Pancreas (tissue), 10 donors: Measurements from ENCODE around the gene RNASEH2A. TPM values are rescaled to one million over a fixed set of nuclear protein-coding genes. Genes with fewer than 3 reads are reported as not detected.
"Not testable (repeated sequence)": the region's sequence is repeated elsewhere in the genome, so short reads cannot be mapped to it uniquely, and the experiment has no call there.

Experiments used
- ATAC-seq, 4 donors: fragments of 200-7000 bp; cut with Tn5 transposase; one replicate each; pipeline versions ENCODE4 v1.8.0 to v1.9.1; 2020; ENCODE audit warnings: mild to moderate bottlenecking in 4 of 4, moderate library complexity in 4 of 4
- DNase-seq, 6 donors: peaks; one replicate each; pipeline ENCODE4 v3.0.0-alpha.2; 2020
- FAIRE-seq: peaks from 2 replicates; lab custom pipeline; 2012; peaks lifted over from hg19 to GRCh38; lab: Jason Lieb, UNC
- H3K27ac ChIP-seq, 4 donors: fragments of 200-600 bp; sonication (generic); 1 replicate in 3 of 4; 2 replicates in 1 of 4; pipeline versions ENCODE4 v1.5.0 to v1.8.0; 2020
- H3K27me3 ChIP-seq, 4 donors: fragments of 200-600 bp; one replicate each; pipeline ENCODE4 v1.8.0; 2021
- H3K36me3 ChIP-seq, 3 donors: fragments of 200-600 bp; sonication (generic) in 1 of 3; one replicate each; pipeline versions ENCODE4 v1.5.0 to v1.8.0; 2020 to 2021
- H3K4me1 ChIP-seq, 3 donors: fragments of 200-600 bp; one replicate each; pipeline ENCODE4 v1.8.0; 2021
- H3K4me3 ChIP-seq, 4 donors: fragments of 200-600 bp; sonication (generic) in 2 of 4; one replicate each; pipeline versions ENCODE4 v1.5.0 to v1.8.0; 2020 to 2021
- H3K9me3 ChIP-seq, 4 donors: fragments of 200-600 bp; one replicate each; pipeline ENCODE4 v1.8.0; 2021
- CTCF ChIP-seq, 4 donors: fragments of 200-600 bp; sonication (generic) in 3 of 4; IDR thresholded peaks; one replicate each; pipeline versions ENCODE4 v1.5.0 to v1.8.0; 2021; ENCODE audit warnings: antibody characterized with exemption in 4 of 4
- WGBS, 2 donors: extraction: QIAGEN DNeasy Blood & Tissue Kit; methylation state at CpG; one replicate each; pipeline ENCODE4 v1.1.7; 2013; 5-methylcytosine and 5-hydroxymethylcytosine counted together
- intact Hi-C, 3 donors: fragments of 100-400 bp; cut with DNase I; formaldehyde crosslinking; loops; one replicate each; pipeline versions ENCODE4 v1.11.1 to v1.14.2; 2022
- polyA plus RNA-seq, 2 donors: library from polyadenylated mRNA; stranded (reverse); fragments of 200-250 nt; gene quantifications; one replicate each; pipeline ENCODE4 v1.2.3, GENCODE V29; 2013
- total RNA-seq, 6 donors: library from RNA; stranded (reverse); fragmentation: NEBNext Ultra II Directional in 4 of 6; extraction: Animal tissue kit (Norgen Biotek cat#: 25700) in 4 of 6; gene quantifications; one replicate each; pipeline versions ENCODE4 v1.2.1 to v1.2.4, GENCODE V29; 2021 to 2023
- donor health status: healthy with polysubstance abuse.
- donor health status: DM: no; HTN: no; CAD: no; lungs with moderate emphysema.
- donor health status: DM: no; HTN: no; CAD: no.
- donor health status: control.
- donor health status: control.
- donor health status: Bipolar disorder and iron deficiency.
- donor health status: DM: yes; HTN: yes; CAD: no.
- donor health status: DM: no; HTN: no; CAD: no.
- donor health status: DM: no; HTN: no; CAD: no.
- donor health status: DM: yes; HTN: yes; CAD: no.

Gene RNASEH2A
- total and polyA plus RNA-seq, 8 donors, result 1.7 to 6.0 (median 3.6) TPM

GRCh38 chr19:12802267-12803106 is 3.9 kb upstream of the RNASEH2A start:
- peaks cover 5 to 9% (median 8%) of the 10 kb centered on the region in 3 donors for H3K4me1 ChIP-seq
- no peaks in the 10 kb centered on the region for H3K9me3 ChIP-seq
- DNase-seq (peak in 2 of 6 donors; percentile 37 to 51), FAIRE-seq (no peak), ATAC-seq (peak in 1 of 4 donors; percentile 2)
- WGBS, 2 donors, result 30 to 35% methylated on average over 22 of the region's 22 CpGs
- TF ChIP-seq CTCF (IDR thresholded peaks at IDR 0.05), result no peak
- peak overlapping the region; percentile 29 to 70 (median 63) for H3K27ac ChIP-seq
- no peaks in the 10 kb centered on the region for H3K27me3 ChIP-seq
- intact Hi-C loops, result loop anchor here in 1 of 3 donors (5.0 kb wide), 1 partner anchor 35 kb away; no protein-coding TSS in a partner anchor
- H3K4me3 ChIP-seq, result peak overlapping the region; percentile 64 to 89 (median 82)
- peaks cover 0 to 11% (median 0%) of the 10 kb centered on the region in 3 donors for H3K36me3 ChIP-seq

- peaks cover 5 to 9% (median 8%) of the 10 kb centered on the region in 3 donors for H3K4me1 ChIP-seq
- no peak overlapping the region for H3K27ac ChIP-seq
- peaks cover 0 to 10% (median 0%) of the 10 kb centered on the region in 3 donors for H3K36me3 ChIP-seq
- no peak for TF ChIP-seq CTCF (IDR thresholded peaks at IDR 0.05)
- H3K9me3 ChIP-seq, result no peaks in the 10 kb centered on the region
- H3K27me3 ChIP-seq, result no peaks in the 10 kb centered on the region
- 91 to 92% methylated on average over 26 of the region's 26 CpGs for WGBS, 2 donors
- H3K4me3 ChIP-seq, result no peak overlapping the region
- DNase-seq (peak in 3 of 6 donors; percentile 51 to 72 (median 60)), FAIRE-seq (no peak), ATAC-seq (no peak)
- intact Hi-C loops, result loop anchor here in 1 of 3 donors (5.0 kb wide), 1 partner anchor 37 kb away; no protein-coding TSS in a partner anchor
These were observed 2.3 kb upstream of the RNASEH2A start for GRCh38 chr19:12804051-12804450.

GRCh38 chr19:12815088-12815487 is 8.7 kb downstream of the RNASEH2A start:
- DNase-seq (no peak), ATAC-seq (no peak), FAIRE-seq (no peak)
- no peaks in the 10 kb centered on the region for H3K27me3 ChIP-seq
- H3K4me3 ChIP-seq, result no peak overlapping the region
- 84 to 88% methylated on average over 7 of the region's 7 CpGs for WGBS, 2 donors
- intact Hi-C loops, result no loop called here
- no peaks in the 10 kb centered on the region for H3K4me1 ChIP-seq
- no peak overlapping the region for H3K27ac ChIP-seq
- TF ChIP-seq CTCF (IDR thresholded peaks at IDR 0.05), result no peak
- no peaks in the 10 kb centered on the region for H3K9me3 ChIP-seq
- H3K36me3 ChIP-seq, result no peaks in the 10 kb centered on the region

- H3K36me3 ChIP-seq, intact Hi-C loops, H3K4me3 ChIP-seq, H3K4me1 ChIP-seq, DNase-seq, H3K27me3 ChIP-seq, H3K9me3 ChIP-seq, ATAC-seq, H3K27ac ChIP-seq, FAIRE-seq: not testable (repeated sequence)
- 83 to 91% methylated on average over 6 of the region's 6 CpGs for WGBS, 2 donors
These were observed 10.8 kb downstream of the RNASEH2A start for GRCh38 chr19:12817188-12817587.

GRCh38 chr19:12817810-12818209 is 11.4 kb downstream of the RNASEH2A start:
- H3K4me1 ChIP-seq, DNase-seq, H3K9me3 ChIP-seq, H3K27me3 ChIP-seq, intact Hi-C loops, H3K4me3 ChIP-seq, ATAC-seq, H3K27ac ChIP-seq, H3K36me3 ChIP-seq, FAIRE-seq: not testable (repeated sequence)
- whole genome bisulfite sequencing, 2 donors, result 90 to 92% methylated on average over 11 of the region's 11 CpGs
